Ureter (tissue), 1 donor: ENCODE measurements around the gene LUZP1. TPM values are rescaled to one million over a fixed set of nuclear protein-coding genes. Genes with fewer than 3 reads are reported as not detected.

ENCODE experiments used
- DNase-seq: peaks from one replicate; pipeline ENCODE4 v3.0.0-alpha.2; 2020; ENCODE audit warnings: low spot score
- total RNA-seq: library from RNA; stranded (reverse); gene quantifications from one replicate; pipeline ENCODE4 v1.2.4, GENCODE V29; 2023
- donor health status: DM: yes; HTN: yes; CAD: no.

Gene LUZP1
- total RNA-seq, 1 donor from 2014 or later: 48.3 TPM

DNA sequence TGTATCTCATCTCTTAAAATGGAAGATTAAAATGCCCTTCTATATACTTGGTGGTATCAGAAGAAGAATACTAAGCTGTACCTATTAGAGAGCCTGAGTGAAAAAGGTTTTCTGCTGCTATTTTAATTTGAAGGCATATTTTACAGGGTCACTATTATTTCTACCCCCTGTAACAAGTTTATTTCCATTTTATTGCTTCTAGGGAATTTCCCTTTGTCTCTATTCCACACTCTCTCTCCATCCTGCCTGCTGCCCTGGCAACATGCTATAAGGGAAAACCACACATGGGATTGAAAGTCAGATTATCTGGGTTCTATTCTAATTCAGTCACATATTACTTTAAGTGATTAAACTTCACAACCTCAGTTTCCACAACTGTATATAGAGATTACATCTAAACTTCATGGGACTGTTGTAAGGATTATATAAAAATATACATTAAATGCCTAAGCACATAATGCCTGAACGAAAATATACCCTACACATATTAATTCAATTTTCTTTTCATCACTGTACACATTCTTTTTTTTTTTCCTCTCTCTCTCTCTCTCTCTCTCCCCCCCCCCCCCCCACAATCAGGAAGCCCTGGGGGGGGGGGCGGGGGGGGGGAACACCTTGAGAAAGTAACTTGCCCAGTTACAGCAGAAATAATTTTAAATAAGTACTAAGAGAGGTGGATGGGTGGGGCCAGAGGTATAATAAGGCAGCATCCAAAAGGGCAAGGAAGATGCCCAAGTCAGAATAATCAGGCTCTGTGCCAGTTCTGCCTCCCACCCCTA lies 51.5 kb downstream of the LUZP1 start:
- no peak for DNase-seq

- no peak for DNase-seq
Observed at GRCh38 chr1:23116216-23116836, 52.3 kb downstream of the LUZP1 start.

DNA sequence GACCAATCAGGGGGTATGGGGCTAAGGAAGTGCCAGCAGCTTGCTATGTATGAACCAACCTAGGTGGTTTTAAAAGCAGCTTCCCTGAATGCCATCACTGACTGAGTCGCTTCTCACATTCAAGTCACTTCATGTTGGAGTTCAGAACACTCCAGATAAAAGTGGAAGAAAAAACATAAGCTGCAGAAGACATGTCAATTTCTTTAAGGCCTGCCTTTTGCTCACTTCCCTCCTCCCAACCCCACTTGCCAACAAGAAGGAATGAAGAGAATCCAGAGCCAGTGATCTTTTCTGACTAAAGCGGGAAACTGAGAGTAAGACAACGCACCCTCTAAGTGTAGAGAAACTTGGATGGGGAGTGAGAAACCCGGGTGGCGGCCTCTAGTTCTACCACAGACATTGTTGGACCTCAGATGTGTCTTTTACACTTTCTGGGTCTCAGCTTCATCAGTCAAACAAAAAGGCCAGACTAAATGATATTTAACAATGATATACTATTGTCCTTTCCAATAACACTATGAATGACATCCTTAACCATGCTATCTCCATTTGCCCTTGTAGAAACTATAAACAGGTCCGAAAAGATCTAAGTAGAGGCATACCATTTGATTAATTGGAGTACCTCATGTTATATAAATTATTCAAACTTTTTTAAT lies 54.1 kb downstream of the LUZP1 start:
- no peak for DNase-seq

- DNase-seq: no peak
Observed at GRCh38 chr1:23111600-23112535, 56.8 kb downstream of the LUZP1 start.

DNA sequence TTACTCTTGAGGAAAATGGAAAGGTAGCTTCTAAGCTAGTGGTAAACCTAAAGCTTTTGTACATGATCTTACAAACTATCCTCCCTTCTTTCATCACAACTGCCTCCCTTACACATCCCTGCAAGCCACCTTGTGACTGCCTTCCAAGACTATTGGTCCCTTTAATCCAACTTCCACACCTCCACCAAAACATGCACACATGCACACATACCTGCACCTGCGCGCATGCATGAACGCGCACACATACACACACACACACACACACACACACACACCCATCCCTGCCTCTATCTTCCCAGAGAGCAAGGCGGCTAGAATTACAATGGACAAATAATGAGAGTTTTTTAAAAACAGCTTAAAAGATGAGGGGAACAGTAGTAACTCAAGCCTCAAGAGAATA lies 58.3 kb downstream of the LUZP1 start:
- DNase-seq: no peak

DNA sequence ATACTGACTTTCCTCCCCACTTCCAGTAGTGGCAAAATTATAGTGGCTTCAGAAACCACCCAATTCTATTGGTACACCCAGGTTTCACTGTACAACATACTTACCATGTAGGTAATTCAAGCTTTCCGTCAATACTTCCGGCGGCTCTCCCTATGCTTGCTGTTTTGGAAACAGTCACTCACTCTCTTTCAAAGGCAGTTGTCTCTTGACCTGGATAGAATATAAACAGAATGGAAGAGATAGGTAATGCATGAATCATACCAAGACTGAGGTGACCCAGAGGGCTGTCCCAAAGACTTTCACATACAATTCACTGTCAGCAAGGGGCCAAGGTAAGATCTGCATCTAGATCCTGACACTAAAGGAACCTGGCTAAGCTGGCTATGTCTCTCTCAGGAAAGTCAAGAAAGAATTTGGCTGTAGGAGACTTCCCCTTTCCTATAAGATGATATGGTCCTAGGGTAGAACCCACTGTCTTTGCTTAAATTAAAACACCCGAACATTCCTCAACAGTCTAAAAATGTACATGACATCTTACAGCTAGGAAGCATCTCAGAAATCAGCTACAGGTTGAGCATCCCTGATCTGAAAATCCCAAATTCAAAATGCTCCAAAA lies 59.6 kb downstream of the LUZP1 start:
- DNase-seq: no peak

- no peak for DNase-seq
Observed at GRCh38 chr1:23103001-23103889, 65.4 kb downstream of the LUZP1 start.

GRCh38 chr1:23102289-23102688 lies 66.4 kb downstream of the LUZP1 start:
- no peak for DNase-seq

GRCh38 chr1:23101887-23102286 lies 66.8 kb downstream of the LUZP1 start:
- DNase-seq: no peak

- DNase-seq: no peak
Observed at GRCh38 chr1:23101101-23101827, 67.4 kb downstream of the LUZP1 start.

GRCh38 chr1:23100074-23100748 lies 68.4 kb downstream of the LUZP1 start:
- no peak for DNase-seq

DNA sequence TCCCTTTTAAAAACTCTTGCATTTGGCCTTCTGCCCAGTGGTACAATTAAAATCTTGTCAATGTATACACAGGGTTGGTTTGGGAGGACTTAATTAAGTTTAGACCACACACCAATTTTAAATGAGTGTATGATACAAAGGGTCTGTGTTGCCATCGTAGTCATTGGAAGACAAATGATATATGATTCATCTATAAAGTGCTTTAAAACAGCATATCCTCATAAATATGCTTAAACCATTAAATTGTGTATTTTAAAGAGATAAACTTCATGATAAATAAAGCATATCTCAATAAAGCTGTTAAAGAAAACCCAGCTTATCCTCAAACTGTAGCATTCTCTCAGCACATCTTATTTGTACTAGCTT lies 69.5 kb downstream of the LUZP1 start:
- no peak for DNase-seq

GRCh38 chr1:23098463-23099170 lies 70.0 kb downstream of the LUZP1 start:
- peak; percentile 69 for DNase-seq

GRCh38 chr1:23097316-23097715 lies 71.3 kb downstream of the LUZP1 start:
- no peak for DNase-seq

GRCh38 chr1:23092447-23092846 lies 76.2 kb downstream of the LUZP1 start:
- no peak for DNase-seq

GRCh38 chr1:23091545-23091944 lies 77.1 kb downstream of the LUZP1 start:
- DNase-seq: no peak

GRCh38 chr1:23090056-23090455 lies 78.6 kb downstream of the LUZP1 start:
- no peak for DNase-seq

- no peak for DNase-seq
Observed at GRCh38 chr1:23088027-23088426, 80.6 kb downstream of the LUZP1 start.

- DNase-seq: no peak
Observed at GRCh38 chr1:23085696-23086095, 83.0 kb downstream of the LUZP1 start.
